ENCODE results near the gene NOX3.
"Not testable (repeated sequence)": the region's sequence is repeated elsewhere in the genome, so short reads cannot be mapped to it uniquely, and the experiment has no call there.

NOX3 gene

DNA sequence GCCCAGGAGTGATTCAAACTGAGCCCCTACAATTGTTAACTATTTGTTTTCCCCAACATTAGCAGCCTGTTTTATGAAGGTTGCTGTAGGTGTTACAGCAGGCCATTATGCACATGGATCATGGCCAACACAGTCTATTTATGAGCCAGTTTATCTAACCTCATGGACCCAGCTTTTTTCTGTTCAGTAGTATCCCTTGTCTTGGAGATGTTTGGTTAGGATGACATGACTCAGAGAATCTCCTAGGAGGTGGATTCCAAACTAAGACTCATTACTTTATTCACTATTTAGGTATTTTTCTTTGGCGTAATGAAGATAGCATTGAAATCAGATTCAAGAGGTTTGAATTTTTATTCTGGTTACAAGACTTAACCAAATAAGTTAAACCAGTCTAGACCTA lies 78.6 kb downstream of the NOX3 start:
- Histone ChIP-seq H3K4me1 (ENCODE audit: control insufficient read depth in 1 of 2, insufficient read depth in 2 of 2, low read length in 2 of 2) (no peaks in the 10 kb centered on the region), H3K27ac (ENCODE audit: low read depth, low read length) (no peak overlapping the region), H3K9me3 (ENCODE audit: control insufficient read depth in 1 of 2, low read length in 2 of 2) (no peaks in the 10 kb centered on the region), H3K9ac (ENCODE audit: low read depth in 1 of 2, low read length in 2 of 2) (no peak overlapping the region), H3K36me3 (ENCODE audit: control insufficient read depth in 1 of 2, insufficient read depth in 2 of 2, low read length in 2 of 2) (no peaks in the 10 kb centered on the region), H3K4me3 (ENCODE audit: low read depth in 1 of 2, low read length in 2 of 2) (no peak overlapping the region), H3K27me3 (ENCODE audit: control insufficient read depth in 1 of 2, insufficient read depth in 2 of 2, low read length in 2 of 2) (no peaks in the 10 kb centered on the region)

DNA sequence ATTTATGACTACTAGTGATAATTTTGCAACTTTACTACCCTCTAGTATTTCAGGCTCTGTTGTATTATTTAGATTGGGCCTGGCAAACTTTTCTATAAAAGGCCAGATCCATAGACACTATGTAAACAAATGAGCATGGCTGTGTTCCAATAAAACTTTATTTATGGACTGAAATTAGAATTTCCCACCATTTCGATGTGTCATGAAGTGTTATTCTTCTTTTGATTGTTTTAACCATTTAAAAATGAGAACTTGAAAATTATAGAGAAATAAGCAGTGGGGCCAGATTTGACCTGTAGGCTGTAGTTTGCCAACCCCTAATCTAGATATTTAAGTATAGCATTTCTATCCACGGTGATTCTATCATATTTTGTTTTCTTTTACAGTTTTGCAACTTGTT lies 79.8 kb downstream of the NOX3 start:
- no peak overlapping the region for H3K4me3 ChIP-seq (ENCODE audit: low read depth in 1 of 2, low read length in 2 of 2)
- H3K9ac ChIP-seq (ENCODE audit: low read depth in 1 of 2, low read length in 2 of 2): no peak overlapping the region

DNA sequence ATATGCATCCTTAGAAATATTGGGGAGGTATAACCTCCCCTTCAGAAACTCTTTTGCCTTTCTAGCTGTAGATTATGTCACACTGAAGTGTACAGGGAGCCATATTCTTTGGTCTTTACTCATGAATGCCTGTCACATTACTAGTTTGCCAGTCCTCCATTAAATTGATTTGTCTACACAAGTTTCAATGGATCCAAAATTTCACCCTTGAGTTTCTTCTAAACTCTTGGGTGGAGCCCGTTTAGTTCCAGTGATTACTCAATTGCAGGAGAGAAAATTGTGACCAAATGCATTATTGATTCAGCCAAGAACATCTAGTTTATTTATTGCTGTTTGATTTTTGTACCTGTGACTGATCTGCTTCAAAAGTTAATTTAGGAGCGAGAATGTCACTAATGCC lies 81.0 kb downstream of the NOX3 start:
- no peaks in the 10 kb centered on the region for H3K36me3 ChIP-seq (ENCODE audit: control insufficient read depth in 1 of 2, insufficient read depth in 2 of 2, low read length in 2 of 2)
- no peaks in the 10 kb centered on the region for H3K27me3 ChIP-seq (ENCODE audit: control insufficient read depth in 1 of 2, insufficient read depth in 2 of 2, low read length in 2 of 2)
- no peak overlapping the region for H3K9ac ChIP-seq (ENCODE audit: low read depth in 1 of 2, low read length in 2 of 2)
- peaks cover 5 to 6% of the 10 kb centered on the region in 2 donors for H3K4me1 ChIP-seq (ENCODE audit: control insufficient read depth in 1 of 2, insufficient read depth in 2 of 2, low read length in 2 of 2)
- no peak overlapping the region for H3K27ac ChIP-seq (ENCODE audit: low read depth, low read length)
- H3K4me3 ChIP-seq (ENCODE audit: low read depth in 1 of 2, low read length in 2 of 2): no peak overlapping the region
- no peaks in the 10 kb centered on the region for H3K9me3 ChIP-seq (ENCODE audit: control insufficient read depth in 1 of 2, low read length in 2 of 2)

More for the DNA sequence above, 79.8 kb downstream of the NOX3 start:
- Histone ChIP-seq H3K9me3 (ENCODE audit: control insufficient read depth in 1 of 2, low read length in 2 of 2) (no peaks in the 10 kb centered on the region), H3K36me3 (ENCODE audit: control insufficient read depth in 1 of 2, insufficient read depth in 2 of 2, low read length in 2 of 2) (no peaks in the 10 kb centered on the region), H3K27ac (ENCODE audit: low read depth, low read length) (no peak overlapping the region), H3K4me1 (ENCODE audit: control insufficient read depth in 1 of 2, insufficient read depth in 2 of 2, low read length in 2 of 2) (peaks cover 3 to 4% of the 10 kb centered on the region in 2 donors), H3K27me3 (ENCODE audit: control insufficient read depth in 1 of 2, insufficient read depth in 2 of 2, low read length in 2 of 2) (no peaks in the 10 kb centered on the region)

DNA sequence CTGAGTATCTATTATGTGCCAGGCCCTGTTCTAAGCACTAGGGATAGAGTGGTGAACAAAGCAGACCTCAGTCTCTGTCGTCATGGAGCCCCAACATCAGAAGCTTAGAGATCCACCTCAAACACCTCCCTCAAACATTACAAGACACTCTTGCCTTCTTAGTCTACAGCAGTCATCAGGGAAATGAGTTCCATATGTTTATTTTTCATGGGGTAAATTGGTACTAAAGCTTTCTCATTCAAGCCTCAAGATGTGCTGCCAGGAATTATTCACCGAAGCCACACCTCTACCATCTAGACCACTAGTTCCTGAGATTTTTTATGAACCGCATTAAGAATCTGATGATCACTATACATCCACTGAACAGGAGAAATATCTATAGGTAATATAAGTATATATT lies 82.4 kb downstream of the NOX3 start:
- H3K4me1 ChIP-seq (ENCODE audit: control insufficient read depth in 1 of 2, insufficient read depth in 2 of 2, low read length in 2 of 2): peaks cover 5 to 6% of the 10 kb centered on the region in 2 donors
- no peaks in the 10 kb centered on the region for H3K36me3 ChIP-seq (ENCODE audit: control insufficient read depth in 1 of 2, insufficient read depth in 2 of 2, low read length in 2 of 2)
- H3K27ac ChIP-seq (ENCODE audit: low read depth, low read length): no peak overlapping the region
- H3K9ac ChIP-seq (ENCODE audit: low read depth in 1 of 2, low read length in 2 of 2): no peak overlapping the region
- no peak overlapping the region for H3K4me3 ChIP-seq (ENCODE audit: low read depth in 1 of 2, low read length in 2 of 2)
- H3K9me3 ChIP-seq (ENCODE audit: control insufficient read depth in 1 of 2, low read length in 2 of 2): no peaks in the 10 kb centered on the region
- H3K27me3 ChIP-seq (ENCODE audit: control insufficient read depth in 1 of 2, insufficient read depth in 2 of 2, low read length in 2 of 2): no peaks in the 10 kb centered on the region

DNA sequence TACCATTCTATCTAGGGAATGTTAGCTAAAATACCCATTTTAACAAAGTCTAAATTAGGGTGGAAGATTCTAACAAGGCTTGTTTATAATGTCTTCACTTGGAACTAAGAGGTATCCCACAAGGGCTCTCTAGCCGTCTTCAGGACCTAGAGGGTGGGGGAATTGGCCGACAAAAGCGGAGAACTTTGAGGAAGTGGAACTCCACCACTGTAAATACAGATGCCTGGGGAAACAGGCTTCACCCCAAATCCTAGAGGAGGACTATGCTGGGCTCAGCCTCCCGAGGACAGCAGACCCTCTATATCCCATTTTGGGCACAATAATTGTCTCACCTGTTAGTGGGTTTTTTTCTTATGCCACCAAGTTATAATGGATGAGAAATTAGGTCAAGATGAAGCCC lies 83.4 kb downstream of the NOX3 start:
- Histone ChIP-seq H3K4me3 (ENCODE audit: low read depth in 1 of 2, low read length in 2 of 2) (no peak overlapping the region), H3K27ac (ENCODE audit: low read depth, low read length) (no peak overlapping the region), H3K4me1 (ENCODE audit: control insufficient read depth in 1 of 2, insufficient read depth in 2 of 2, low read length in 2 of 2) (peaks cover 5 to 6% of the 10 kb centered on the region in 2 donors), H3K9me3 (ENCODE audit: control insufficient read depth in 1 of 2, low read length in 2 of 2) (no peaks in the 10 kb centered on the region), H3K36me3 (ENCODE audit: control insufficient read depth in 1 of 2, insufficient read depth in 2 of 2, low read length in 2 of 2) (no peaks in the 10 kb centered on the region), H3K9ac (ENCODE audit: low read depth in 1 of 2, low read length in 2 of 2) (no peak overlapping the region), H3K27me3 (ENCODE audit: control insufficient read depth in 1 of 2, insufficient read depth in 2 of 2, low read length in 2 of 2) (no peaks in the 10 kb centered on the region)

DNA sequence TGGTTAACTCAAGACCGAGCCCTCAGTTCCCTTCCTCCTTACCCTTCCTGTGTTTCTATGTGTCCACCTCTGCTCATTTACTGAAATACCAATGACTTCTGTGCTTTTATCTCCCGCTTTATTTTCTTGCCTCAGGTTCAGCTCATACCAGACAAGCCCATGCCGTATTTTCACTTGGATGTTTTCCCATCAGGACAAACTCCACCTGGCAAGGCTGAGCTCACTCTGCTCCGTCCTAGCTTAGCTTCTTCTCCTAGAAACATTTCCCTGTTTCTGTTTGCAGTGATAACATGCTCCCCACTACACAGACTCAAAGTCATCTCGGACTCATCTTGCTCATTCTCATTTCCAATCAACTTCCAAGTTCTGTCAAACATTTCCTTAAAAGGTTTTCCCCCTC lies 84.4 kb downstream of the NOX3 start:
- peak overlapping the region in 1 of 2 donors; percentile 30 for H3K4me3 ChIP-seq (ENCODE audit: low read depth in 1 of 2, low read length in 2 of 2)
- no peak overlapping the region for H3K9ac ChIP-seq (ENCODE audit: low read depth in 1 of 2, low read length in 2 of 2)
- no peaks in the 10 kb centered on the region for H3K27me3 ChIP-seq (ENCODE audit: control insufficient read depth in 1 of 2, insufficient read depth in 2 of 2, low read length in 2 of 2)
- no peaks in the 10 kb centered on the region for H3K9me3 ChIP-seq (ENCODE audit: control insufficient read depth in 1 of 2, low read length in 2 of 2)
- no peak overlapping the region for H3K27ac ChIP-seq (ENCODE audit: low read depth, low read length)
- H3K4me1 ChIP-seq (ENCODE audit: control insufficient read depth in 1 of 2, insufficient read depth in 2 of 2, low read length in 2 of 2): peaks cover 5 to 6% of the 10 kb centered on the region in 2 donors
- H3K36me3 ChIP-seq (ENCODE audit: control insufficient read depth in 1 of 2, insufficient read depth in 2 of 2, low read length in 2 of 2): no peaks in the 10 kb centered on the region

DNA sequence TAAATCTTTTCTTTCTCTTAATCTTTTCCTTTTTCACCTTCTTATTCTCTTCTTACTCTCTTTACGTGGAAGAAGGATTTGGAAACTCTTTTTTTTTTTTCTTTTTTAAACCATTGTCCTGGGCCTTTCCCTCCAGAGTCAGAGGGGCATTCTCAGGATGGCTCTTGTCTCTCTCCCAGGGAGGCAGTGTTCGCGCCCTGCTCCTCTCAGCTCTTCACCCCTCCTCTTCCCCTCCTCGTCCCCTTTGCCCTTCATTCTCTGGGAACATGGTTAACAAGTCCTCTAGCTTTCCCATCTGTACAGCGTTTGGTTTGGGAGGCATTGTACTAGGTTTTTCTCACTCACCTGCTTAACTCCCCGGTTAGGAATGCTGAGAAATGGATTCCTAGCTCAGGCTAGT lies 89.3 kb downstream of the NOX3 start:
- Histone ChIP-seq H3K4me1 (ENCODE audit: control insufficient read depth in 1 of 2, insufficient read depth in 2 of 2, low read length in 2 of 2) (peaks cover 5 to 6% of the 10 kb centered on the region in 2 donors), H3K27me3 (ENCODE audit: control insufficient read depth in 1 of 2, insufficient read depth in 2 of 2, low read length in 2 of 2) (no peaks in the 10 kb centered on the region), H3K27ac (ENCODE audit: low read depth, low read length) (no peak overlapping the region), H3K9me3 (ENCODE audit: control insufficient read depth in 1 of 2, low read length in 2 of 2) (no peaks in the 10 kb centered on the region), H3K9ac (ENCODE audit: low read depth in 1 of 2, low read length in 2 of 2) (no peak overlapping the region), H3K4me3 (ENCODE audit: low read depth in 1 of 2, low read length in 2 of 2) (no peak overlapping the region), H3K36me3 (ENCODE audit: control insufficient read depth in 1 of 2, insufficient read depth in 2 of 2, low read length in 2 of 2) (no peaks in the 10 kb centered on the region)

DNA sequence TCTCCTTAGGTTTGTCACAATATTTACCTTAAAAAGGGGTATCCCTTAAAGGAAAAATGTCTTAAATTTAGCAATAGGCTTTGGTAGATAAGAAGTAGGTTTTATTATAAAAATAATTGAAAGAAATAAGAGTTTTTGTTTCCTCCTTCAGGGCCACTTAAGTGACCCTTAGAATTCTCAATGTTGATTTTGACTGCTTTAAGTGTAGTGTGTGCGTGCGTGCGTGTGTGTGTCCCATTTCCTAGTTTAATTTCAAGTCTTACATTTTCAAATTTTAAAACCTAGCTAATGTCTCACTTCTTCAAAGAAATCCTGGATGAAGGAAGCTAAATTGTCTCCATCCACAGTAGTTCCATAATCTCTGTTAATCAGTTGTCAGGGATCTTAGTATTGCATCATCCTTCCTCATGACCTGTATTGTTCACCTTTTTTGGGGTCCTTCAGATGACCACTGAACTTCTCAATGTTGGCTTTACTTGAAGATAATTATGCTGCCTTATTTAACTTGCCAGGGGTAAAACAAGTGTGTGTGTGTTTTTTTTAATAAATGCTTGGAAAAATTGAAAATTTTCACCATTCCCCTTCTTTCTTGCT lies 90.7 kb downstream of the NOX3 start:
- Histone ChIP-seq H3K27ac (ENCODE audit: low read depth, low read length) (no peak overlapping the region), H3K9me3 (ENCODE audit: control insufficient read depth in 1 of 2, low read length in 2 of 2) (no peaks in the 10 kb centered on the region), H3K36me3 (ENCODE audit: control insufficient read depth in 1 of 2, insufficient read depth in 2 of 2, low read length in 2 of 2) (no peaks in the 10 kb centered on the region), H3K4me3 (ENCODE audit: low read depth in 1 of 2, low read length in 2 of 2) (no peak overlapping the region), H3K4me1 (ENCODE audit: control insufficient read depth in 1 of 2, insufficient read depth in 2 of 2, low read length in 2 of 2) (no peaks in the 10 kb centered on the region), H3K27me3 (ENCODE audit: control insufficient read depth in 1 of 2, insufficient read depth in 2 of 2, low read length in 2 of 2) (no peaks in the 10 kb centered on the region), H3K9ac (ENCODE audit: low read depth in 1 of 2, low read length in 2 of 2) (no peak overlapping the region)

DNA sequence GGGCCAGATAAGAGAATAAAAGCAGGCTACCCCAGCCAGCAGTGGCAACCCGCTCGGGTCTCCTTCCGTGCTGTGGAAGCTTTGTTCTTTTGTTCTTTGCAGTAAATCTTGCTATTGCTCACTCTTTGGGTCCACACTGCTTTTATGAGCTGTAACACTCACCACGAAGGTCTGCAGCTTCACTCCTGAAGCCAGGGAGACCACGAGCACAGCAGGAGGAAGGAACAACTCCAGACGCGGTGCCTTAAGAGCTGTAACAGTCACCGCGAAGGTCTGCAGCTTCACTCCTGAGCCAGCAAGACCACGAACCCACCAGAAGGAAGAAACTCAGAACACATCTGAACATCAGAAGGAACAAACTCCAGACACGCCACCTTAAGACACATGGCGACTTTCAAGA lies 91.6 kb downstream of the NOX3 start:
- not testable (repeated sequence) for H3K4me1 ChIP-seq (ENCODE audit: control insufficient read depth in 1 of 2, insufficient read depth in 2 of 2, low read length in 2 of 2)

DNA sequence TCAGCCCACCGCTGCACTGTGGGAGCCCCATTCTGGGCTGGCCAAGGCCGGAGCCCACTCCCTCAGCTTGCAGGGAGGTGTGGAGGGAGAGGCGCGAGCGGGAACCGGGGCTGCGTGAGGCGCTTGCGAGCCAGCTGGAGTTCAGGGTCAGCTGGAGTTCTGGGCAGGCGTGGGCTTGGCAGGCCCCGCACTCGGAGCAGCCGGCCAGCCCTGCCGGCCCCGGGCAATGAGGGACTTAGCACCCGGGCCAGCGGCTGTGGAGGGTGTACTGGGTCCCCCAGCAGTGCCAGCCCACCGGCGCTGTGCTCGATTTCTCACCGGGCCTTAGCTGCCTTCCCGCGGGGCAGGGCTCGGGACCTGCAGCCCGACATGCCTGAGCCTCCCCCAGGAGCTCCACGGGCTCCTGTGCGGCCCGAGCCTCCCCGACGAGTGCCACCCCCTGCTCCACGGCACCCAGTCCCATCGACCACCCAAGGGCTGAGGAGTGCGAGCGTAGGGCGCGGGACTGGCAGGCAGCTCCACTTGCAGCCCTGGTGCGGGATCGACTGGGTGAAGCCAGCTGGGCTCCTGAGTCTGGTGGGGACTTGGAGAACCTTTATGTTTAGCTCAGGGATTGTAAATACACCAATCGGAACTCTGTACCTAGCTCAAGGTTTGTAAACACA lies 92.5 kb downstream of the NOX3 start:
- H3K9me3 ChIP-seq (ENCODE audit: control insufficient read depth in 1 of 2, low read length in 2 of 2); H3K9ac ChIP-seq (ENCODE audit: low read depth in 1 of 2, low read length in 2 of 2); H3K4me3 ChIP-seq (ENCODE audit: low read depth in 1 of 2, low read length in 2 of 2); H3K27ac ChIP-seq (ENCODE audit: low read depth, low read length); H3K36me3 ChIP-seq (ENCODE audit: control insufficient read depth in 1 of 2, insufficient read depth in 2 of 2, low read length in 2 of 2); H3K27me3 ChIP-seq (ENCODE audit: control insufficient read depth in 1 of 2, insufficient read depth in 2 of 2, low read length in 2 of 2); H3K4me1 ChIP-seq (ENCODE audit: control insufficient read depth in 1 of 2, insufficient read depth in 2 of 2, low read length in 2 of 2): not testable (repeated sequence)

More for the DNA sequence above, 91.6 kb downstream of the NOX3 start:
- not testable (repeated sequence) for H3K27ac ChIP-seq (ENCODE audit: low read depth, low read length); H3K4me3 ChIP-seq (ENCODE audit: low read depth in 1 of 2, low read length in 2 of 2); H3K9me3 ChIP-seq (ENCODE audit: control insufficient read depth in 1 of 2, low read length in 2 of 2); H3K27me3 ChIP-seq (ENCODE audit: control insufficient read depth in 1 of 2, insufficient read depth in 2 of 2, low read length in 2 of 2); H3K36me3 ChIP-seq (ENCODE audit: control insufficient read depth in 1 of 2, insufficient read depth in 2 of 2, low read length in 2 of 2); H3K9ac ChIP-seq (ENCODE audit: low read depth in 1 of 2, low read length in 2 of 2)

Data from duodenal mucosa (tissue), 2 donors.